NCI-H1105 (cell line): ENCODE data around the gene LVRN.
"Not testable (repeated sequence)": the region's sequence is repeated elsewhere in the genome, so short reads cannot be mapped to it uniquely, and the experiment has no call there.

Experiments used
- DNase-seq: peaks from one replicate; lab custom pipeline; 2025; lab: John Stamatoyannopoulos, UW

LVRN gene, protein sequence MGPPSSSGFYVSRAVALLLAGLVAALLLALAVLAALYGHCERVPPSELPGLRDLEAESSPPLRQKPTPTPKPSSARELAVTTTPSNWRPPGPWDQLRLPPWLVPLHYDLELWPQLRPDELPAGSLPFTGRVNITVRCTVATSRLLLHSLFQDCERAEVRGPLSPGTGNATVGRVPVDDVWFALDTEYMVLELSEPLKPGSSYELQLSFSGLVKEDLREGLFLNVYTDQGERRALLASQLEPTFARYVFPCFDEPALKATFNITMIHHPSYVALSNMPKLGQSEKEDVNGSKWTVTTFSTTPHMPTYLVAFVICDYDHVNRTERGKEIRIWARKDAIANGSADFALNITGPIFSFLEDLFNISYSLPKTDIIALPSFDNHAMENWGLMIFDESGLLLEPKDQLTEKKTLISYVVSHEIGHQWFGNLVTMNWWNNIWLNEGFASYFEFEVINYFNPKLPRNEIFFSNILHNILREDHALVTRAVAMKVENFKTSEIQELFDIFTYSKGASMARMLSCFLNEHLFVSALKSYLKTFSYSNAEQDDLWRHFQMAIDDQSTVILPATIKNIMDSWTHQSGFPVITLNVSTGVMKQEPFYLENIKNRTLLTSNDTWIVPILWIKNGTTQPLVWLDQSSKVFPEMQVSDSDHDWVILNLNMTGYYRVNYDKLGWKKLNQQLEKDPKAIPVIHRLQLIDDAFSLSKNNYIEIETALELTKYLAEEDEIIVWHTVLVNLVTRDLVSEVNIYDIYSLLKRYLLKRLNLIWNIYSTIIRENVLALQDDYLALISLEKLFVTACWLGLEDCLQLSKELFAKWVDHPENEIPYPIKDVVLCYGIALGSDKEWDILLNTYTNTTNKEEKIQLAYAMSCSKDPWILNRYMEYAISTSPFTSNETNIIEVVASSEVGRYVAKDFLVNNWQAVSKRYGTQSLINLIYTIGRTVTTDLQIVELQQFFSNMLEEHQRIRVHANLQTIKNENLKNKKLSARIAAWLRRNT

DNA sequence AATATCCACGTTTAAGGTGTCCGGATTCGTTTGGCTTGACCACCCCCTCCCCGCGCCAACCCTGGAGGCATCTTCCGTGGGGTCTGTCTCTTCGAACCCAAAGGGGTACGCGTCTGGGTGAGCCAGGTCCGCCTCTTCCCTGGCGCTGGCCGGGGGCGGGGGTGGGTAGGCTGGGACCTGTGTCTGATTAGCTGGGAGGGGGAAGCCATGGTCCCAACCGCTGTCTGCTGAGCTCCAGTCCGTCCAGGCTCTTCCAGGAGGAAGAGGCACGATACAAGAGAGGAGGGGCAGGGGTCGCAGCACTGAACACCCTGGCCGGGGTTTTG is at the start of gene LVRN:
TSS of gene LVRN (plus strand) at position 237 of the 326 bp plus-strand sequence. CDS start 143 bp downstream, outside the sequence.
- DNase-seq, result no peak

DNA sequence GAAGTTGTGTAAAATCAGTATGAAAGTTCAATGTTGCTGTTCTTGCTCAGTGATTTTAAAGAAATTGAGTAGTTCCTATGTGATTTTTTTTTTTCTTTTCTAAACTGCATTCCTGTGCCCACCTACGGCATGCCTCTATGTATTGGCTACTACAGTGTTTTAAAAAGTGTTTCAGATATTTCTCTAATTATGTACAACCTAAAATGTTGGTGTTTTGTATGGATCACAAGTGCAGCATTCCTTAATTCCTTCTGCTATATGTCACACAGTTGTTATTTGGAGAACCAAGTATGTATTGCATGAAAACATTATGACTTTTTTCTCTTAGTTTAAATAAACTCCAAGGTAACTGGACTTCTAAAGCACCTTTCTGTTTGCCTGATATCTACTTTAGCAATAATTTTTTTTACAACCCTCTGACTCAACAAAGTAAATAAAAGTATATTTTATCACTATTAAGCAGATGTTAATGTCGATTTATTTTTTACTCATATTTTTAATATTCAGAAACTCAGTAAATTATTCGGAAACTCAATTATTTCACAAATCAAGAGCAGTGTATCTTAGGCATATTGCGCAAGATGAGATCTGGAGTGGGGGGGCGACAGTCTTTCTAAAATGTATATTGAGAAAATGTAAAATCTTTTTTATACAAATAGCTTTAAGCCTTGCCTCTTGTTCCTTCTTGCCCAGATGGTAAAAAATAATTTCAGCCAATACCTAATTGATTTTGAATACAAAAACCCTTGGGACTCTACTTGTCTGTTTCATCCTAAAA is 48.5 kb upstream of the LVRN start:
- not testable (repeated sequence) for DNase-seq

DNA sequence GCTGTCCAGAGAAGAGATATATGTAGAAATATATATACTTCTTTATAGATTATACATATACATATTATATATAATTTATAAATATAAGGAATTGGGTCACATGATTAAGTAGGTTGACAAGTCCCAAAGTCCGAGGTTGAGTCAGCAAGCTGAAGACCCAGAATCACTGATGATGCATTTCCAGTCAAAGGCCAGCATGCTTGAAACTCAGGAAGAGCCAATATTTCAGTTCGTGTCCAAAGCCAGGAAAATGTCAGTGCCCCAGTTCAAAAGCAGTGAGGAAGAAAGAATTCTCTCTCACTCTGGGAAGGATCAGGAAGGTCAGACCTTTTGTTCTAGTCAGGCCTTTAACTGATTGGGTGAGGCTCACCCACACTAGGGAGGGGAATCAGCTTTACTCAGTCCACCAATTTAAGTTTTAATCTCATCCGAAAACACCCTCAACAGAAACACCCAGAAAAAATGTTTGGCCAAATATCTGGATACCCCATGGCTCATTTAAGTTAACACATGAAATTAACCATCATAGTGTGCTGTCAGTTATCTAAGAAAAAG is 42.0 kb upstream of the LVRN start:
- DNase-seq, result no peak

DNA sequence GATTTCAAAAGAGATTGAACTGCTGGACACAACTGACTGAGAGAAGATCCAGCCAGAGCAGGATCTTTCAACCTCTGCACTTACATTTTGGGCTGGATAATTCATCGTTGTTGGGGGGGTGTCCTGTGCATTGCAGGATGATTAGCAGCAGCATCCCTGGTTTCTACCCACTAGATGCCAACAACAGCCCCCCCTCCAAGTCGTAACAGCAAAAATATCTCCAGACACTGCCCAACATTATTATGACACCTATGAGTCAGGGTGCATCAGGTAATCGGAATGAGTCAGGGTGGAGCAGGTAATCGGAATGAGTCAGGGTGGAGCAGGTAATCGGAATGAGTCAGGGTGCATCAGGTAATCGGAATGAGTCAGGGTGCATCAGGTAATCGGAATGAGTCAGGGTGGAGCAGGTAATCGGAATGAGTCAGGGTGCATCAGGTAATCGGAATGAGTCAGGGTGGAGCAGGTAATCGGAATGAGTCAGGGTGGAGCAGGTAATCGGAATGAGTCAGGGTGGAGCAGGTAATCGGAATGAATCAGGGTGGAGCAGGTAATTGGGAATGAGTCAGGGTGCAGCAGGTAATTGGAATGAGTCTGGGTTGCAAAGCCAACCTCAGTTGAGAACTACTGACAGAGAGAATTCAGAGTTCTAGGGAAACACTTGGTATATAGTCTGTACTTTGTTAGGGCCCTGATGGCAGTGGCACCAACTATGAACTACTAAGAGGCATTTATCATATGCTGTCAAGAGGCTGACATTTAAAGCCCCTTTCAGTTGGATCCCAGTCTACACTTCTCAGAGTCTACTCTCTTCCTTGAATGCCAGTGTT is 33.5 kb upstream of the LVRN start:
- not testable (repeated sequence) for DNase-seq

DNA sequence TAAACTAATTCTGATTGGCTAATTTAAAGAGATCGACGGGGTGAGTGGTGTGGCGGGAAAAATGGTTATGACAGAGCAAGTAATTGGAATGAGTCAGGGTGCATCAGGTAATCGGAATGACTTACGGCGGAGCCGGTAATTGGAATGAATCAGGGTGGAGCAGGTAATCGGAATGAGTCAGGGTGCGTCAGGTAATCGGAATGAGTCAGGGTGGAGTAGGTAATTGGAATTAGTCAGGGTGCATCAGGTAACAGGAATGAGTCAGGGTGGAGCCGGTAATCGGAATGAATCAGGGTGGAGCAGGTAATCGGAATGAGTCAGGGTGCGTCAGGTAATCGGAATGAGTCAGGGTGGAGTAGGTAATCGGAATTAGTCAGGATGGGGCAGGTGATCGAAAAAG is 32.1 kb upstream of the LVRN start:
- DNase-seq, result not testable (repeated sequence)

DNA sequence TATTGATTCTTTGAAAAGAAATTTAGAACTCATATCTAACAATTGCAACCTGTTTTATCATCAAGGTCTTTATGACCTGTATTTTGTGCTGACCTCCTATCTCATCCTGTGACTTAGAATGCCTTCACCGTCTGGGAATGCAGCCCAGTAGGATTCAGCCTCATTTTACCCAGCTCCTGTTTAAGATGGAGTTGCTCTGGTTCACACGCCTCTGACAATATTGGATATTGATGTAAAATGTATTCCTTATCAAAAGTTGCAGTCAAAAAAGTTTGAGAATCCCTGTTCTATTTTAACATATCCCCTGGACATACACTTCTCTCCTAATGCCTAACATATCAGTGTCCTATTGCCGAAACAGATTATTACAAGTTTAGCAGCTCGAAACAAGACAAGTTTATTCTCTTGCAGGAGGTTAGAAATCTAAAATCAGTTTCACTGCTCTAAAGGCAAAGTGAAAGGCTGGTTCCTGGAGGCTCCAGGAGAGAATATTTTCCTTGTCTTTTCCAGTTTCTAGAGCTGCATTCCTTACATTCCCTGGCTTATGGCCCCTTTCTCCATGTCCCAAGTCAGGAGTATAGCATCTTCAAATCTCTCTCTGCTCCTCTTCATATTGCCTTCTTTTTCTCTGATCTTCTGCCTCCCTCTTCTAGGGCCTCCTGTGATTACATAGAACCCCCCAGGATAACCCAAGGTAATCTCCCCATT is 31.5 kb upstream of the LVRN start:
- no peak for DNase-seq

DNA sequence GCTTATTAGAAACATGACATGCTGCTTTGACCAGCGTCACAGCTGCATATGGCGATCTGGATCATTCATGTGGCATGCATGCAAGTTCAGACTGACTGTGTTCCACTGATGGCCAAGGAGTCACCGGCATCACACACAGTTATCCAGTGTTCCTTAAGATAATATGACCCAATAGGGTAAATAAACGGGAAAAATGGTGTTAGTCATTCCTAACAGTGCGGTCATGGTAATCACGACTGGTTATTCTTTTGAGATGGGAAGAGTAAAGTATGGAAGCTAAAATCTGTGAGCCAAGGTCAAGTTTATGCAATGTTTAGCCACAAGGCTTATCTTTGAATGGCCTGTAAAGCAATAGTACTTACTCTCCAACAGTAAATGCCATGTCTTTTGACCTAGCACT is 29.3 kb upstream of the LVRN start:
- no peak for DNase-seq

DNA sequence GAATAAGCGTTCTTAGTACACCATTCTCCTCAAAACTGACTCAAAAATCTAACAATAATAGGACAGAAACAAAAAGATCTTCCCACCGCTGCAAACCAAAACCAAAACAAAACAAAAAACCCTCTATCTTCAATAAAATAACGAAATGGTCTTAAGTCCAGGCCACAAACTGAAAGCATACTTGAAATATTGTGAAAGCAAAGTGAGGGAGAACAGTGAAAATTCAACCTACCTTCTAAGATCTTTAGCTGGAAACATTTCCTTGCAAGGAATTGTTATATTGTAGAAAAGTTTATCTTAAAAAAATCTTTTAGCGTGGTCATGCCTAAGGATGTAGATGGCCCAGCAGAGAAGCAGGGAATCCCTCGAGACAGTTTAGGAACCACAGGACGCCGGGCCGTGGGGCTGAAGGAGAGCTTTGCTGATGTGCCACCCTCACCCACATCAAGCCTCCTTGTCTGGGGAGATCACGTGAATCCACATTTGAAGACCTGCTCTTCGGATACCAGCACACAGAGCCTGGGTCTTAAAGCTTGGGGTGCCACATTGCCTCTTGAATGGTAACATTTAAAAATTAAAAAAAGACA is 27.8 kb upstream of the LVRN start:
- DNase-seq, result no peak

DNA sequence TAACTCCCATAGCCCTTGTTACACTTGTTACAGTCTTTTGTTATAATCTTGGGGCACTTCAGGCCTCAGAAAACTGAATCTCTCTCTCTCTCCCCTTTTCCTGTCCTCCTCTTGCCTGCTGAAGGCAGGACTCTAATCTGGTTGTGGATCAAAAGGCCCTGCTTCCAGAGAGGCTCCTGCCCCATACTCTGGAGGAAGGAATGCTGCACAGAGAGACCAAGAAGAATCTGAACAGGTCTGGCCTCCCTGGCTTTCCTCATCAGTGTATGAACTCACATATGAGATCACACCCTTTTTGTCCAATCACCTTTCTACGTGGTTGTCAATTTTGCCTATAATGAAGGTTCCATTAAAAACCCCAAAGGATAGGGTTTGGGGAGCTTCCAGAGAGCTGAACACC is 26.2 kb upstream of the LVRN start:
- DNase-seq, result no peak

DNA sequence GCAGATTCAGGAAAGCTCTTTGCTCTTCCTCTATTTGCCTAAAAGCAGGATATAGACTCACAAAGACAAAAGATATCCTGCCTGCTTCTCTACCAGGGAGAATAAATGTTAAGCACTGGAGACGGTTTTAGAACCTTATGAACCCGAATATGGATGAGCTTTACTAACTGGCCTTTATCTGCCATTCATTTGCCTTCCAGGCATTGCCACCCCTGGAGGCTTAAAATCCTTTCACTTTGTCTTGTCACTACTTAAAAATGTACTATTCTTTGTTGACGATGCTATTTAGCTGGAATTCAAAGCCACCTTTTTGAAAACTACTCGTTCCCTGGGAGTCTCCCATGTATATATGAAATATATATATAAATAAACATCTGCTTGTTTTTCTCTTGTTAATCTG is 23.2 kb upstream of the LVRN start:
- DNase-seq, result no peak

DNA sequence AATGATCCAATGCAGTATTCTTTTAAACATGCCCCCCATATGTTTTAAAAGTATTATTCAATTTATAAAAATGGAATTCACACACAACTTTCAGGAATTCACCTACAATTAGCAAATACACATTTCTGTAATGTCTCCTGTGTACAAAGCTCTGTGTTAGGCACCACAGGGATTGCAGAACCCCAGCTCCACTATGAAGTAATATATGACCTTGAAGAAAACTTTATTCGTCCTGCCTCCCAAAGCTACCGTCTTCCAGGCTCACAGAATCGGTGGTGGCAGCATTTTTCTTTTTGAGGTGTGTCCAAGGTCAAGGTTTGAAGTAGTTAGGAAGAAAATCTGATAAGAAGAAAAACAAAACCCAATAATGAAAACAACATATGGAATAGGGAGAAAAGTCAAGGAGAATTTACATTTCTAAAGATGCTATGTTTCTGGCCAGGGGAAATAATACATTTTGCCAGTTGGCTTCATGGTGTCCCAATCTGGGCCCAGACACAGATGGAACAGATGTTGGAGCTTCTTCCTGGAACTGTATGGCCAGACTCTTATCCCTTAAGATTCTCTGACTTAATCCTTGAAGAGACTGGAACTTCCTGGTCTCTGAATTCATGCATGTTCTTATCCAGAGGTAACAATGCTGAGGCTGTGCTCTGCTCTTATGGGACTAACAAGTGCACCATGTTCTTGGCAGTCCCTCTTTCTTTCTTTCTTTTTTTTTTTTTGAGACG is 22.0 kb upstream of the LVRN start:
- DNase-seq, result no peak

DNA sequence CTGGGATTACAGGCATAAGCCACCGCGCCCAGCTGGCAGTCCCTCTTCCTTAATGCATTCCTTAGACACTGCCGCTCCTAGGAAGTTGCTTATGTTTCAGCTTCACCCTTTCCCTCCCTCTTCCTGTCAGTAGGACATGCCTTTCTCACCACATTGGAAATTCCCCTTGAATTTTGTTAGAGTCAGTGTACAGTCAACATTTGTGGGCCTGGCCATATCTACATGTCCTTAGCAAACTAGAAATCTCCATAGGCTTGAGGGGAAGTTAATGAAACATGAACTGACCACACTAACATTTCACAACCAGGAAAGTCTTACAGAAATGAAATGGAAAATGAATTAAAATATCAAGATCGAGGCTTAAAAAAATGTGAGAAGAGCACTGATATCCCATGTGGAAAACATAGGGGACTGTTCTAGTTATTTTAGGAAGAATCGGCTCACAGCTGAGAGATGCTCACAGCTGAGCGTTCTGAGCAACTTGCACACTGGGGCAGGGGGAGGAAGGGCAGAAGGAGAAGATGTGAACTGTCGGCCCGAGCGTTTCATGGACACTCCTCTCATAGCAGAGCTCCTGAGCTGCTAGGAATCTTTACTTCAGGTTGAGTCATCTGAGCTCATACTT is 21.1 kb upstream of the LVRN start:
- DNase-seq, result no peak

DNA sequence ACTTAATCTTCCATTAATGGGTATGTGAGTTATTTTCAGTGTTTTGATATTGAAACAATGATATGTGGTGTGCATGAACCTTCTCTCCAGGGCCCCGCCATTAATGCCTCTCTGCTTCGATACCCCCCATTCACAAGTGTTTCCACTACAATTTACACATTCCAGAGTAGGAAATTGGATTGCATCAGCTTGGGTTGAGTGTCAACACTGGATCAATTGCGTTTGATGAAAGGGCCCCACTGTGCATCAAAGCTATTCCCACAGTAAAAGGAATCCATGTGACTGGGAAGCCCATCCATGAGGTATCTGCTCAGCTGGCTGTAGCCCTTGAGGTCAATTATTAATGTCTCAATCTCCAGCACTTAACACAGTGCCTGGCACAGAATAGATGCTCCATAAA is 17.8 kb upstream of the LVRN start:
- DNase-seq, result no peak

DNA sequence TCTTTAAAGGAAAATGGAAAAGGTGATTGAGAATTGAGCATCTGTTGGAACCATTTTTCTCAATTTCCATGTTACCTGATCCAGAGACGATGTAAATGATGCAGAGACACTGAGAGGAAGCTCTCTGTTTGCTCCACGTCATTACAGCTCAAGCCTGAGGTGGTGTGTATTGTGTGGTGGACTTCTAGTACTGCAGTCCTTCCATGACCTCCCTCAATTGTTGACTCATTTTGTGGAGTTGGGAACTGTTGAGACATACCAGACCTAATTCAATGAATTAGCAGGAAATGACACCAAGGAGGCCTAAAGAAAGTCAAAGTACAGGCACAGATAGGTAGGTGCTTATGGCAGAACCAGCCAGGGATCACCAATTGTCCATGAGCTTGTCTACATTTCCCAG is 15.6 kb upstream of the LVRN start:
- no peak for DNase-seq

DNA sequence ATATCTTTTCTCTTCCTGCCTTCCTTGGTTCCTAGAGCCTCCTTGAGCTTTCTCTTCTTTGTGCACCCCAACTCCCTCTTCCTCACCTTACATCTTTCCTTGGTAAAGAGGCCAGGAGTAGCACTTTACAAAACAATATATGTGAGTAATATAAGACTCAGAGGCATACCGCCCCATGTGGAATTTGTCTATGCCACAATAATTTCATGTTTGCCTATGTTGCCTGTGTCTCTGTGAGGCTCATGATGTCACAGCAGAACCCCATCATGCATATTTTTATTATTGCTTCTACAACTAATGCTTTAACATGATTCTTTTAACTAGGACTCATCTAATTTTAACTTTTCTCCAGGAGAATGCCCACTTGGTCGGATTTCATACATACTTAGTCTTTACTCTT is 15.0 kb upstream of the LVRN start:
- DNase-seq, result no peak

DNA sequence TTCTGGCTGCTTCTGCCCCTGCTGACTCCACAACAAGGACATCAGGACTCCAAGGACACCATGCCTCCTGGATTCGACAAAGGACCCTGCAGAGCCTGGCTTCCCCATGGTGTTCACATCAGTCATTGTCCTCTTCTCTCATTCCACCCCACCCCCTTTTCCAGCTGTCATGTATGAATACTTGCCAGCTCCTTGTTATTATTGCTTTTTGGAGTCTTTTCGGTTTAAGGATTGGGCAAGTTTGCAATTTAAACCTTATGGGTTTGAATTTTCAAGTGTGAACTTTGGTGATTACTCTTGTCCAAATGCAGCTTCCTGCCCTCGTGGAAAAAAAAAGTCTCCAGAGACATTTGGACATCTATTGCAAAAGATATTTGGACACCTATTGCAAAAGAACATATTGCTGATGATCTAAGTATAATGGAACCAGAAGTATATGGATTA is 14.2 kb upstream of the LVRN start:
- DNase-seq, result no peak

DNA sequence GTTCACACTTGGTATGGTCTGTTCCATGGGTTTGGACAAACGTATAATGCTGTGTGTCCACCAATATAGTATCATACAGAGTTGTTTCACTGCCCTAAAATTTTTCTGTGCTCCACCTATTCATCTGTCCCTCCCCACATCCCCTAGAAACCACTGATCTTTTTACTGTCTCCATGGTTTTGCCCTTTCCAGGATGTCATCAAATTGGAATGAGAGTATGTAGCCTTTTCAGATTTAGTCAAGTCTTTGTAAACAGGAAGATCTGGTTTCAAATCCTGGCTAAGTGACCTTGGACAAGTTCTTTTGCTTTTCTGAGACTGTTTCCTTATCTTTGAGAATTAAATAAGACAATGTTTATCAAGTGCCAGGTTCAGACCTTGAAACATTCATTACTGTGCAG is 13.2 kb upstream of the LVRN start:
- no peak for DNase-seq

DNA sequence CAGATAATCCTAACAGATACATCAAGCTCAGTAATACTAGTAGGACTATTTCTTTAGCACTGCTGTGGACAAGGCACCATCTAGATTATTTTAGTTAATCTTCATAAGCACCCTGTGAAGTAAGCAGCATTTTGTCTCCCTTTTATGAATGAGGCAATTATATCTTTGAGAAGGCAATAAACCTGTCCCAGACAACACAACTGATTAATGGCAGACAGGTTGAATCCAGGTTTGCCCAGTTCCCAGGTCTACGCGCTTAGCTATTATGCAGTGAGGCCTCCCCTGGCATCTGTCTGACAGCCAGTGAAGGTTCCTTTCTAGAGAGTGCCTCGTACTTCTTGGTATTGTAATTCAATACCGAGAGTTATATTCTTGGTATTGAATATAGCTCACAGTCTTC is 9.7 kb upstream of the LVRN start:
- peak; percentile 39 for DNase-seq

DNA sequence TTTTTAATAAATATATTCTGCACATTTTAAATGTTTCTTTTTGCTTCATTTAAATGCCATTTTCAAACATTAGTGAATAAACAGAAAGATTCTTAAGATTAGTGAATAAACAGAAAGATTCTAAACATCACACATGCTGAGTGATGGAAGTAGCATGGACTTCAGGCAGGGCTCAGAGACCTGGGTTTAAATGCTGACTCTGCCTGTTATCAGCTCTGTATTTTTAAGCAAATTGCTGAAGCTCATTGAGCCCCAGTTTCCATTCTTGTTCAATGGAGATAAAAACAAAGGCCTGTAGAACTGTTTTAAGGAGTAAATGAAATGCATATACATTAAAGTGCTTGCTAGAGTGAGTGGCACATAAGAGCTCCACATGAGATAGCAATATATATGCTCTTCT is 8.1 kb upstream of the LVRN start:
- no peak for DNase-seq
